Gastroesophageal sphincter (tissue), 3 donors: Measurements from ENCODE around the gene RANBP9.

Experiments used
- POLR2A ChIP-seq, 2 donors: fragments of 450-650 bp; IDR thresholded peaks; one replicate each; pipeline ENCODE4 v1.6.1; 2017; ENCODE audit warnings: antibody characterized with exemption in 2 of 2, mild to moderate bottlenecking in 2 of 2, moderate library complexity in 1 of 2
- TF ChIP-seq, protein P1 (sequence below), 4 experiments: fragments of 200-600 bp in 2 of 4; fragments of 450-650 bp in 2 of 4; sonication (generic) in 1 of 4; IDR thresholded peaks; one replicate each; pipeline ENCODE4 v1.5.1; 2017 to 2019; ENCODE audit warnings: antibody characterized with exemption in 4 of 4, mild to moderate bottlenecking in 2 of 4, moderate library complexity in 2 of 4

- TF ChIP-seq, protein P1, sequence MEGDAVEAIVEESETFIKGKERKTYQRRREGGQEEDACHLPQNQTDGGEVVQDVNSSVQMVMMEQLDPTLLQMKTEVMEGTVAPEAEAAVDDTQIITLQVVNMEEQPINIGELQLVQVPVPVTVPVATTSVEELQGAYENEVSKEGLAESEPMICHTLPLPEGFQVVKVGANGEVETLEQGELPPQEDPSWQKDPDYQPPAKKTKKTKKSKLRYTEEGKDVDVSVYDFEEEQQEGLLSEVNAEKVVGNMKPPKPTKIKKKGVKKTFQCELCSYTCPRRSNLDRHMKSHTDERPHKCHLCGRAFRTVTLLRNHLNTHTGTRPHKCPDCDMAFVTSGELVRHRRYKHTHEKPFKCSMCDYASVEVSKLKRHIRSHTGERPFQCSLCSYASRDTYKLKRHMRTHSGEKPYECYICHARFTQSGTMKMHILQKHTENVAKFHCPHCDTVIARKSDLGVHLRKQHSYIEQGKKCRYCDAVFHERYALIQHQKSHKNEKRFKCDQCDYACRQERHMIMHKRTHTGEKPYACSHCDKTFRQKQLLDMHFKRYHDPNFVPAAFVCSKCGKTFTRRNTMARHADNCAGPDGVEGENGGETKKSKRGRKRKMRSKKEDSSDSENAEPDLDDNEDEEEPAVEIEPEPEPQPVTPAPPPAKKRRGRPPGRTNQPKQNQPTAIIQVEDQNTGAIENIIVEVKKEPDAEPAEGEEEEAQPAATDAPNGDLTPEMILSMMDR (IDR thresholded peaks at IDR 0.05), result no peak
- TF ChIP-seq POLR2A (IDR thresholded peaks at IDR 0.05), result no peak
Observed at GRCh38 chr6:13662651-13663334, 48.8 kb downstream of the RANBP9 start.
